PC-3 (cell line): ENCODE data around the gene CEP70. TPM values are rescaled to one million over a fixed set of nuclear protein-coding genes. Genes with fewer than 3 reads are reported as not detected.
"Not testable (repeated sequence)": the region's sequence is repeated elsewhere in the genome, so short reads cannot be mapped to it uniquely, and the experiment has no call there.

Source experiments
- ATAC-seq: fragments of 200-7000 bp; cut with Tn5 transposase; 2 replicates; pipeline ENCODE4 v1.9.1; 2020; ENCODE audit warnings: mild to moderate bottlenecking, moderate library complexity
- BruUV-seq: library from RNA; stranded (reverse); fragments of 400-500 nt; replicated peaks from 2 replicates; lab custom pipeline; 2021; lab: Mats Ljungman, UMichigan
- CTCF ChIA-PET: fragments of 300-600 bp; sonication (Branson Sonifier 250); formaldehyde crosslinking; loops from one replicate; lab custom pipeline; 2022; ENCODE audit warnings: antibody characterized with exemption; lab: Charles Lee
- POLR2A ChIA-PET: fragments of 300-600 bp; sonication (Branson Sonifier 250); formaldehyde crosslinking; loops from one replicate; lab custom pipeline; 2022; ENCODE audit warnings: antibody characterized with exemption; ENCODE audit not compliant: unreplicated experiment; lab: Charles Lee
- DNase-seq: peaks from one replicate; pipeline ENCODE4 v3.0.0-alpha.2; 2015
- H2AFZ ChIP-seq: fragments of 300-600 bp; sonication (generic); 2 replicates; pipeline ENCODE4 v1.6.0; 2016; ENCODE audit warnings: antibody characterized with exemption, low read length
- H3F3A ChIP-seq: fragments of 300-600 bp; sonication (generic); one replicate; pipeline ENCODE4 v1.6.0; 2017; ENCODE audit warnings: antibody characterized with exemption, low read length, control low read depth, mild to moderate bottlenecking; ENCODE audit not compliant: unreplicated experiment
- H3K27ac ChIP-seq: fragments of 300-600 bp; sonication (generic); 2 replicates; pipeline ENCODE4 v1.5.1; 2016; ENCODE audit warnings: mild to moderate bottlenecking, low read length
- H3K27me3 ChIP-seq: fragments of 300-600 bp; sonication (generic); 2 replicates; pipeline ENCODE4 v1.6.1; 2016; ENCODE audit warnings: low read length, mixed read lengths
- H3K36me3 ChIP-seq: fragments of 300-600 bp; sonication (generic); 2 replicates; pipeline ENCODE4 v1.6.1; 2016; ENCODE audit warnings: low read depth, mixed run types, low read length, mixed read lengths
- H3K4me1 ChIP-seq: fragments of 300-600 bp; sonication (generic); 2 replicates; pipeline ENCODE4 v1.5.1; 2016; ENCODE audit warnings: low read length; ENCODE audit not compliant: insufficient read depth
- H3K4me2 ChIP-seq: fragments of 300-600 bp; sonication (generic); 2 replicates; pipeline ENCODE4 v1.6.0; 2016; ENCODE audit warnings: low read length
- H3K4me3 ChIP-seq: fragments of 300-600 bp; sonication (generic); 2 replicates; pipeline ENCODE4 v1.5.1; 2016; ENCODE audit warnings: mild to moderate bottlenecking, low read length, mixed read lengths
- H3K79me2 ChIP-seq: fragments of 300-600 bp; sonication (generic); 2 replicates; pipeline ENCODE4 v1.6.1; 2017; ENCODE audit warnings: low read length, mixed read lengths
- H3K9ac ChIP-seq: fragments of 300-600 bp; sonication (generic); 2 replicates; pipeline ENCODE4 v1.6.0; 2016; ENCODE audit warnings: mild to moderate bottlenecking, low read length
- H3K9me2 ChIP-seq: fragments of 300-600 bp; sonication (generic); replicated peaks from 2 replicates; pipeline ENCODE4 v1.6.1; 2016; ENCODE audit warnings: mixed run types, low read length, mixed read lengths
- H3K9me3 ChIP-seq: fragments of 300-600 bp; sonication (generic); 2 replicates; pipeline ENCODE4 v1.6.1; 2016; ENCODE audit warnings: low read length, mixed read lengths
- H4K20me1 ChIP-seq: fragments of 300-600 bp; sonication (generic); 2 replicates; pipeline ENCODE4 v1.6.1; 2016; ENCODE audit warnings: low read length, mixed read lengths
- EZH2 ChIP-seq: fragments of 300-600 bp; sonication (generic); IDR thresholded peaks from one replicate; pipeline ENCODE4 v1.6.1; 2017; ENCODE audit warnings: antibody characterized with exemption, mild to moderate bottlenecking, low read length; ENCODE audit not compliant: unreplicated experiment
- EZH2phosphoT487 ChIP-seq: fragments of 300-600 bp; sonication (generic); IDR thresholded peaks from 2 replicates; pipeline ENCODE4 v1.6.1; 2018; ENCODE audit warnings: mild to moderate bottlenecking, antibody characterized with exemption, low read length, borderline replicate concordance
- intact Hi-C: fragments of 100-400 bp; cut with micrococcal nuclease; formaldehyde crosslinking; loops from 2 replicates; pipeline ENCODE4 v1.9.0; 2023
- total RNA-seq: library from RNA; depleted of rRNA; stranded (reverse); fragments of >200 nt; gene quantifications from 2 replicates; pipeline ENCODE4 v1.2.3, GENCODE V29; 2014
- TF ChIP-seq, protein P1 (sequence below): fragments of 300-600 bp; sonication (generic); conservative IDR thresholded peaks from 2 replicates; pipeline ENCODE4 v1.5.1; 2017; ENCODE audit warnings: antibody characterized with exemption, low read depth, mild to moderate bottlenecking, low read length

CEP70 gene
- total RNA-seq, 1 experiment from 2014 or later = 16.7 TPM

- H3K4me2 ChIP-seq = no peak overlapping the region
- TF ChIP-seq EZH2phosphoT487 = no peak
- TF ChIP-seq EZH2 = no peak
- TF ChIP-seq, protein P1, sequence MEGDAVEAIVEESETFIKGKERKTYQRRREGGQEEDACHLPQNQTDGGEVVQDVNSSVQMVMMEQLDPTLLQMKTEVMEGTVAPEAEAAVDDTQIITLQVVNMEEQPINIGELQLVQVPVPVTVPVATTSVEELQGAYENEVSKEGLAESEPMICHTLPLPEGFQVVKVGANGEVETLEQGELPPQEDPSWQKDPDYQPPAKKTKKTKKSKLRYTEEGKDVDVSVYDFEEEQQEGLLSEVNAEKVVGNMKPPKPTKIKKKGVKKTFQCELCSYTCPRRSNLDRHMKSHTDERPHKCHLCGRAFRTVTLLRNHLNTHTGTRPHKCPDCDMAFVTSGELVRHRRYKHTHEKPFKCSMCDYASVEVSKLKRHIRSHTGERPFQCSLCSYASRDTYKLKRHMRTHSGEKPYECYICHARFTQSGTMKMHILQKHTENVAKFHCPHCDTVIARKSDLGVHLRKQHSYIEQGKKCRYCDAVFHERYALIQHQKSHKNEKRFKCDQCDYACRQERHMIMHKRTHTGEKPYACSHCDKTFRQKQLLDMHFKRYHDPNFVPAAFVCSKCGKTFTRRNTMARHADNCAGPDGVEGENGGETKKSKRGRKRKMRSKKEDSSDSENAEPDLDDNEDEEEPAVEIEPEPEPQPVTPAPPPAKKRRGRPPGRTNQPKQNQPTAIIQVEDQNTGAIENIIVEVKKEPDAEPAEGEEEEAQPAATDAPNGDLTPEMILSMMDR = no peak
- no peaks in the 10 kb centered on the region for H3K9me3 ChIP-seq
- H3K36me3 ChIP-seq = peaks cover 43% of the 10 kb centered on the region
- H2AFZ ChIP-seq = no peak overlapping the region
- no peaks in the 10 kb centered on the region for H3K9me2 ChIP-seq
- intact Hi-C loops = no loop called here
- no peak overlapping the region for H3K4me3 ChIP-seq
- CTCF ChIA-PET = no interaction called here
- H4K20me1 ChIP-seq = no peaks in the 10 kb centered on the region
- ATAC-seq = no peak
- no peaks in the 10 kb centered on the region for H3K79me2 ChIP-seq
- H3F3A ChIP-seq = no peaks in the 10 kb centered on the region
- POLR2A ChIA-PET = no interaction called here
- H3K9ac ChIP-seq = no peak overlapping the region
- BruUV-seq = no TSS peak
- no peak for DNase-seq
- no peaks in the 10 kb centered on the region for H3K27me3 ChIP-seq
- H3K27ac ChIP-seq = no peak overlapping the region
- no peaks in the 10 kb centered on the region for H3K4me1 ChIP-seq
These were observed 51.1 kb downstream of the CEP70 start for GRCh38 chr3:138542977-138543376.

- Histone ChIP-seq H3K9me3 (no peaks in the 10 kb centered on the region), H4K20me1 (no peaks in the 10 kb centered on the region), H3K9me2 (no peaks in the 10 kb centered on the region), H3K4me1 (no peaks in the 10 kb centered on the region), H3F3A (no peaks in the 10 kb centered on the region), H3K36me3 (peaks cover 21% of the 10 kb centered on the region; the same call in 1 of the 2 replicates), H3K27me3 (no peaks in the 10 kb centered on the region), H3K4me3 (no peak overlapping the region), H2AFZ (no peak overlapping the region), H3K4me2 (no peak overlapping the region), H3K27ac (no peak overlapping the region), H3K9ac (no peak overlapping the region), H3K79me2 (no peaks in the 10 kb centered on the region)
- TF ChIP-seq EZH2phosphoT487 = no peak
- TF ChIP-seq EZH2 = no peak
- TF ChIP-seq, protein P1 = no peak
- CTCF ChIA-PET = no interaction called here
- BruUV-seq = no TSS peak
- intact Hi-C loops = no loop called here
- POLR2A ChIA-PET = no interaction called here
- no peak for ATAC-seq
- DNase-seq = no peak
These were observed 54.7 kb downstream of the CEP70 start for GRCh38 chr3:138539352-138539751.

GRCh38 chr3:138521445-138521844 lies 72.6 kb downstream of the CEP70 start:
- BruUV-seq, CTCF ChIA-PET, ATAC-seq, H3K36me3 ChIP-seq, H3K9ac ChIP-seq, H3K79me2 ChIP-seq, H3K27ac ChIP-seq, intact Hi-C loops, POLR2A ChIA-PET, H3K4me3 ChIP-seq, H4K20me1 ChIP-seq, H3K9me2 ChIP-seq, H3K4me1 ChIP-seq, H2AFZ ChIP-seq, H3K9me3 ChIP-seq, H3K27me3 ChIP-seq, H3K4me2 ChIP-seq, DNase-seq, H3F3A ChIP-seq: not testable (repeated sequence)
